Natural killer cell treated with Interleukin-12 subunit alpha and Interleukin-12 subunit beta and Interleukin-15 and Interleukin-18, amount 100 ng/mL, for 72 hours (primary cell): ENCODE measurements around the gene LIMS2. TPM values are rescaled to one million over a fixed set of nuclear protein-coding genes. Genes with fewer than 3 reads are reported as not detected.

Experiments used
- ATAC-seq, 2 donors: fragments of 150-1000 bp; cut with Tn5 transposase in 1 of 2; sonication (Bioruptor Pico), chemical (Tn5 transposase) in 1 of 2; 2 replicates each; pipeline ENCODE4 v1.10.0; 2021
- DNase-seq: peaks from one replicate; pipeline ENCODE4 v3.0.0; 2022; ENCODE audit warnings: low spot score
- H3K27ac Mint-ChIP-seq, 2 donors: 1 replicate in 1 of 2; 2 replicates in 1 of 2; pipeline ENCODE4 v1.8.0; 2022; ENCODE audit warnings: mixed read lengths in 2 of 2, mild to moderate bottlenecking in 1 of 2, moderate library complexity in 1 of 2
- H3K27me3 Mint-ChIP-seq, 2 donors: 1 replicate in 1 of 2; 2 replicates in 1 of 2; pipeline ENCODE4 v1.8.0; 2022; ENCODE audit warnings: mixed read lengths in 2 of 2
- H3K36me3 Mint-ChIP-seq: one replicate; pipeline ENCODE4 v1.8.0; 2022; ENCODE audit warnings: mixed read lengths
- H3K4me1 Mint-ChIP-seq, 2 donors: 1 replicate in 1 of 2; 2 replicates in 1 of 2; pipeline ENCODE4 v1.8.0; 2022; ENCODE audit warnings: low read depth in 2 of 2, mixed read lengths in 2 of 2, mild to moderate bottlenecking in 1 of 2
- H3K4me3 Mint-ChIP-seq: one replicate; pipeline ENCODE4 v1.8.0; 2022; ENCODE audit warnings: mixed read lengths
- H3K9me3 Mint-ChIP-seq: 2 replicates; pipeline ENCODE4 v1.8.0; 2022; ENCODE audit warnings: mixed read lengths
- total RNA-seq, 2 donors: library from RNA; stranded (reverse); gene quantifications; one replicate each; pipeline ENCODE4 v1.2.3, GENCODE V29; 2022

Gene LIMS2
- total RNA-seq, 2 donors from 2014 or later: not detected

GRCh38 chr2:127655209-127656073 is 19.9 kb downstream of the LIMS2 start:
- DNase-seq: no peak
- Mint-ChIP-seq H3K27me3 (no peaks in the 10 kb centered on the region), H3K9me3 (no peaks in the 10 kb centered on the region), H3K4me3 (no peak overlapping the region), H3K4me1 (no peaks in the 10 kb centered on the region), H3K36me3 (no peaks in the 10 kb centered on the region), H3K27ac (no peak overlapping the region)
- ATAC-seq: no peak

GRCh38 chr2:127654838-127655175 is 20.5 kb downstream of the LIMS2 start:
- no peaks in the 10 kb centered on the region for H3K36me3 Mint-ChIP-seq
- ATAC-seq: no peak
- H3K27me3 Mint-ChIP-seq: no peaks in the 10 kb centered on the region
- no peak overlapping the region for H3K27ac Mint-ChIP-seq
- H3K4me3 Mint-ChIP-seq: no peak overlapping the region
- no peaks in the 10 kb centered on the region for H3K4me1 Mint-ChIP-seq
- H3K9me3 Mint-ChIP-seq: no peaks in the 10 kb centered on the region
- DNase-seq: no peak

- Mint-ChIP-seq H3K9me3 (no peaks in the 10 kb centered on the region), H3K4me1 (peaks cover 0 to 3% of the 10 kb centered on the region in 2 donors), H3K36me3 (no peaks in the 10 kb centered on the region), H3K27me3 (no peaks in the 10 kb centered on the region), H3K4me3 (no peak overlapping the region), H3K27ac (no peak overlapping the region)
- DNase-seq (no peak), ATAC-seq (no peak)
These were observed 21.1 kb downstream of the LIMS2 start for GRCh38 chr2:127654084-127654837.

- H3K4me1 Mint-ChIP-seq: peaks cover 0 to 6% of the 10 kb centered on the region in 2 donors
- ATAC-seq: no peak
- no peaks in the 10 kb centered on the region for H3K9me3 Mint-ChIP-seq
- no peaks in the 10 kb centered on the region for H3K27me3 Mint-ChIP-seq
- no peaks in the 10 kb centered on the region for H3K36me3 Mint-ChIP-seq
- no peak overlapping the region for H3K27ac Mint-ChIP-seq
- no peak for DNase-seq
- H3K4me3 Mint-ChIP-seq: no peak overlapping the region
These were observed 21.8 kb downstream of the LIMS2 start for GRCh38 chr2:127653421-127654083.

- Mint-ChIP-seq H3K27ac (no peak overlapping the region), H3K27me3 (no peaks in the 10 kb centered on the region), H3K4me1 (peaks cover 0 to 6% of the 10 kb centered on the region in 2 donors), H3K4me3 (no peak overlapping the region), H3K36me3 (no peaks in the 10 kb centered on the region), H3K9me3 (no peaks in the 10 kb centered on the region)
- DNase-seq: no peak
- no peak for ATAC-seq
These were observed 22.5 kb downstream of the LIMS2 start for GRCh38 chr2:127652786-127653357.

- peaks cover 0 to 6% of the 10 kb centered on the region in 2 donors for H3K4me1 Mint-ChIP-seq
These were observed 23.3 kb downstream of the LIMS2 start for GRCh38 chr2:127651971-127652550.

GRCh38 chr2:127651381-127651809 is 23.9 kb downstream of the LIMS2 start:
- no peak overlapping the region for H3K4me3 Mint-ChIP-seq
- DNase-seq (no peak), ATAC-seq (no peak)
- no peaks in the 10 kb centered on the region for H3K27me3 Mint-ChIP-seq
- H3K27ac Mint-ChIP-seq: no peak overlapping the region
- H3K4me1 Mint-ChIP-seq: peaks cover 0 to 6% of the 10 kb centered on the region in 2 donors
- no peaks in the 10 kb centered on the region for H3K36me3 Mint-ChIP-seq
- H3K9me3 Mint-ChIP-seq: no peaks in the 10 kb centered on the region

More at GRCh38 chr2:127651971-127652550, 23.3 kb downstream of the LIMS2 start:
- no peak for DNase-seq
- H3K4me3 Mint-ChIP-seq: no peak overlapping the region
- H3K27me3 Mint-ChIP-seq: no peaks in the 10 kb centered on the region
- no peak for ATAC-seq
- no peak overlapping the region for H3K27ac Mint-ChIP-seq
- H3K36me3 Mint-ChIP-seq: no peaks in the 10 kb centered on the region
- no peaks in the 10 kb centered on the region for H3K9me3 Mint-ChIP-seq

GRCh38 chr2:127650785-127651380 is 24.4 kb downstream of the LIMS2 start:
- ATAC-seq: no peak
- H3K27me3 Mint-ChIP-seq: no peaks in the 10 kb centered on the region
- H3K36me3 Mint-ChIP-seq: no peaks in the 10 kb centered on the region
- H3K27ac Mint-ChIP-seq: no peak overlapping the region
- no peak overlapping the region for H3K4me3 Mint-ChIP-seq
- no peak for DNase-seq
- no peaks in the 10 kb centered on the region for H3K9me3 Mint-ChIP-seq
- peaks cover 0 to 6% of the 10 kb centered on the region in 2 donors for H3K4me1 Mint-ChIP-seq

GRCh38 chr2:127650041-127650784 is 25.1 kb downstream of the LIMS2 start:
- H3K4me1 Mint-ChIP-seq: peaks cover 0 to 6% of the 10 kb centered on the region in 2 donors
- H3K9me3 Mint-ChIP-seq: no peaks in the 10 kb centered on the region
- no peaks in the 10 kb centered on the region for H3K27me3 Mint-ChIP-seq
- H3K4me3 Mint-ChIP-seq: no peak overlapping the region
- DNase-seq (no peak), ATAC-seq (no peak)
- H3K36me3 Mint-ChIP-seq: no peaks in the 10 kb centered on the region
- no peak overlapping the region for H3K27ac Mint-ChIP-seq

- DNase-seq: peak; percentile 82
- no peaks in the 10 kb centered on the region for H3K27me3 Mint-ChIP-seq
- no peaks in the 10 kb centered on the region for H3K9me3 Mint-ChIP-seq
- peak; percentile 57 to 58 for ATAC-seq
- no peaks in the 10 kb centered on the region for H3K36me3 Mint-ChIP-seq
- H3K27ac Mint-ChIP-seq: no peak overlapping the region
- no peak overlapping the region for H3K4me3 Mint-ChIP-seq
- H3K4me1 Mint-ChIP-seq: peaks cover 0 to 6% of the 10 kb centered on the region in 2 donors
These were observed 25.7 kb downstream of the LIMS2 start for GRCh38 chr2:127649684-127650040.

GRCh38 chr2:127649100-127649611 is 26.2 kb downstream of the LIMS2 start:
- ATAC-seq (no peak), DNase-seq (no peak)
- no peaks in the 10 kb centered on the region for H3K9me3 Mint-ChIP-seq
- peaks cover 0 to 6% of the 10 kb centered on the region in 2 donors for H3K4me1 Mint-ChIP-seq
- H3K27me3 Mint-ChIP-seq: no peaks in the 10 kb centered on the region
- no peak overlapping the region for H3K4me3 Mint-ChIP-seq
- H3K27ac Mint-ChIP-seq: no peak overlapping the region
- no peaks in the 10 kb centered on the region for H3K36me3 Mint-ChIP-seq

- Mint-ChIP-seq H3K27me3 (no peaks in the 10 kb centered on the region), H3K4me1 (peaks cover 0 to 8% of the 10 kb centered on the region in 2 donors), H3K4me3 (no peak overlapping the region), H3K36me3 (no peaks in the 10 kb centered on the region), H3K9me3 (no peaks in the 10 kb centered on the region), H3K27ac (no peak overlapping the region)
- no peak for DNase-seq
- ATAC-seq: no peak
These were observed 27.0 kb downstream of the LIMS2 start for GRCh38 chr2:127648321-127648720.
